B cell (primary cell): ENCODE data around the gene HSD17B2.

Source experiments
- EZH2 ChIP-seq: IDR thresholded peaks from 2 replicates; pipeline ENCODE4 v1.6.1; 2012; ENCODE audit warnings: borderline replicate concordance, low read depth, mild to moderate bottlenecking, moderate library complexity, low read length; ENCODE audit not compliant: insufficient read depth, poor library complexity, severe bottlenecking
- TF ChIP-seq, protein P1 (sequence below): fragments of 200-600 bp; IDR thresholded peaks from one replicate; pipeline ENCODE4 v1.8.0; 2022; ENCODE audit warnings: antibody characterized with exemption, mild to moderate bottlenecking

DNA sequence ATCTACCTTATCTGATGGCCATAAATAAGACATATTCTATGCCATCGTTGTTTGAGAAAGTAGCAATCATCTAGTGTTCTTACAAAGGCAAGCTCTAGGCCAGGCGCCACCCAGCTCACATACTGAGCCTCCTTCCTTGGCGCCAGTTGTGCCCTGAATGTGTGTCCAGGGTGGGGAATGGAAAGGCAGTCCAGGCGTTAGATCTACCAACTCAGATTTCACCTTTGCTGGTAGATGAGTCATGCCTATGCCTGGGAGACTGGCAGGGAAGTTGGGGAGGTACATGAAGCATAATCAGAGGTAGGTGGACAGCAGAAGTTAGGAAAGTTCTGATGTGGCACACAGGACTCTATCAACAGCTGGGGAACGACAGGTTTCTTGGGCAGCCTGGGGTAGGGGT lies 47.3 kb upstream of the HSD17B2 start:
- TF ChIP-seq, protein P1, sequence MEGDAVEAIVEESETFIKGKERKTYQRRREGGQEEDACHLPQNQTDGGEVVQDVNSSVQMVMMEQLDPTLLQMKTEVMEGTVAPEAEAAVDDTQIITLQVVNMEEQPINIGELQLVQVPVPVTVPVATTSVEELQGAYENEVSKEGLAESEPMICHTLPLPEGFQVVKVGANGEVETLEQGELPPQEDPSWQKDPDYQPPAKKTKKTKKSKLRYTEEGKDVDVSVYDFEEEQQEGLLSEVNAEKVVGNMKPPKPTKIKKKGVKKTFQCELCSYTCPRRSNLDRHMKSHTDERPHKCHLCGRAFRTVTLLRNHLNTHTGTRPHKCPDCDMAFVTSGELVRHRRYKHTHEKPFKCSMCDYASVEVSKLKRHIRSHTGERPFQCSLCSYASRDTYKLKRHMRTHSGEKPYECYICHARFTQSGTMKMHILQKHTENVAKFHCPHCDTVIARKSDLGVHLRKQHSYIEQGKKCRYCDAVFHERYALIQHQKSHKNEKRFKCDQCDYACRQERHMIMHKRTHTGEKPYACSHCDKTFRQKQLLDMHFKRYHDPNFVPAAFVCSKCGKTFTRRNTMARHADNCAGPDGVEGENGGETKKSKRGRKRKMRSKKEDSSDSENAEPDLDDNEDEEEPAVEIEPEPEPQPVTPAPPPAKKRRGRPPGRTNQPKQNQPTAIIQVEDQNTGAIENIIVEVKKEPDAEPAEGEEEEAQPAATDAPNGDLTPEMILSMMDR, result no peak
- TF ChIP-seq EZH2, result no peak
